Measurements from ENCODE around the gene AFG3L2.

Gene AFG3L2

DNA sequence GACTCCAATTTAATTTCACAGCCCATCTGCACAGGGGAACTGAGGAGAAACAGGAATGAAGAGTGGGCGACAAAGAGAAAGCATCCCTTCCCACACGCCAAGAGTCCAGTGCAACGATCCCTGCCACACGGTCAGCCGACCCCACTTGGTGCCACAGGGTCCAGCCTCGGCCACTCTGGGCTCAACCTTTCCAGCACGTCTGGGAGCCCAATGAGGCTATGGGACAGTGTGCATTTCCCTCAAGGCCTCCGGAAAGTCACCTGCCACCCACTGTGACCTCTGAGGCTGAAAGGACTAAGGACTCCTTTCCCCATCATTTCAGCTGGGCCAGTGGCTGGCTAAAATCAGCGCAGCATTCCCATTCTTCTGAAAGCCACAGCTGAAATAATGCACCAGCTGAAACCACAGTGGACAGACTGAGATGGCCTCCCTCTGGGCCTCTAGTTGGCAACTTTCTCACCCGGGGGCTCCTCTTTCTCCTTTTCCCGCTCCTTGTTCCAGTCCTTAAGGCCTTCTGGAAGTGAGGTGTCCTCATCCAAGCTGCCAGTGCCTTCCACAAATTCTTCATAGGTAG lies 47.8 kb downstream of the AFG3L2 start:
- TF ChIP-seq, protein P1, sequence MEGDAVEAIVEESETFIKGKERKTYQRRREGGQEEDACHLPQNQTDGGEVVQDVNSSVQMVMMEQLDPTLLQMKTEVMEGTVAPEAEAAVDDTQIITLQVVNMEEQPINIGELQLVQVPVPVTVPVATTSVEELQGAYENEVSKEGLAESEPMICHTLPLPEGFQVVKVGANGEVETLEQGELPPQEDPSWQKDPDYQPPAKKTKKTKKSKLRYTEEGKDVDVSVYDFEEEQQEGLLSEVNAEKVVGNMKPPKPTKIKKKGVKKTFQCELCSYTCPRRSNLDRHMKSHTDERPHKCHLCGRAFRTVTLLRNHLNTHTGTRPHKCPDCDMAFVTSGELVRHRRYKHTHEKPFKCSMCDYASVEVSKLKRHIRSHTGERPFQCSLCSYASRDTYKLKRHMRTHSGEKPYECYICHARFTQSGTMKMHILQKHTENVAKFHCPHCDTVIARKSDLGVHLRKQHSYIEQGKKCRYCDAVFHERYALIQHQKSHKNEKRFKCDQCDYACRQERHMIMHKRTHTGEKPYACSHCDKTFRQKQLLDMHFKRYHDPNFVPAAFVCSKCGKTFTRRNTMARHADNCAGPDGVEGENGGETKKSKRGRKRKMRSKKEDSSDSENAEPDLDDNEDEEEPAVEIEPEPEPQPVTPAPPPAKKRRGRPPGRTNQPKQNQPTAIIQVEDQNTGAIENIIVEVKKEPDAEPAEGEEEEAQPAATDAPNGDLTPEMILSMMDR (IDR thresholded peaks at IDR 0.05; ENCODE audit: control insufficient read depth, insufficient read depth, low read depth, low read length, missing control alignments) = no peak
- no peak overlapping the region for H3K4me3 ChIP-seq (ENCODE audit: control insufficient read depth, low read depth, low read length)
- DNase-seq (ENCODE audit: low read depth) = no peak

DNA sequence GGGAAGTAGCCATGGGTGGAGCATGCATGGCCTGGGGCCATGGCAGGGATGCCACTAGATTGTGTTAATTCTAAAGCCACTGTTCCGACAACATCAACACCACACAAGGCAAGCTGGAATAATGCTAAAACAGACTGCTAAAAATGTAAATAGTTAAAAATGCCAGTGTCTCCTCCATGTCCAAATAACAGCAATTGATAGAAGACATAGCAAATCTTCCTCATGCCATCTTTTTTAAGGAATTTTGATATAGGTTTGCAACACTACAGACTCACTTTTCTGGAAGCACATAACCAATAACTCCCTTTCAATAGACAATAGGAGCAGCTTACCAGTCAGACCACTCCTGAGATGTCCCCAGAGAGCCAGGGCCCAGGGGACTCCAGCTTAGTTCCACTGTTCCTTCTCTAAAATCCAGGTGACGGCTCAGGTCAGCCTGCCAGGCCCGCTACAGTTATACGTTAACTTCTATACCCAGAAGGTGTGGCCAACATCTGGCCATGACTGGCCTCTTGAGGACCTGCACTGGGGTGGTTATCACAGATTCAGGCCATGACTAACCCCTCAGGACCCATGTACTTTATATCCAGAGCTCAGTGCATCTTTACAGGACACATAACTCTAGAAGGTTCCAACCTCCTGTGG lies 48.7 kb downstream of the AFG3L2 start:
- TF ChIP-seq, protein P1 (IDR thresholded peaks at IDR 0.05; ENCODE audit: control insufficient read depth, insufficient read depth, low read depth, low read length, missing control alignments) = no peak
- no peak overlapping the region for H3K4me3 ChIP-seq (ENCODE audit: control insufficient read depth, low read depth, low read length)
- DNase-seq (ENCODE audit: low read depth) = no peak

DNA sequence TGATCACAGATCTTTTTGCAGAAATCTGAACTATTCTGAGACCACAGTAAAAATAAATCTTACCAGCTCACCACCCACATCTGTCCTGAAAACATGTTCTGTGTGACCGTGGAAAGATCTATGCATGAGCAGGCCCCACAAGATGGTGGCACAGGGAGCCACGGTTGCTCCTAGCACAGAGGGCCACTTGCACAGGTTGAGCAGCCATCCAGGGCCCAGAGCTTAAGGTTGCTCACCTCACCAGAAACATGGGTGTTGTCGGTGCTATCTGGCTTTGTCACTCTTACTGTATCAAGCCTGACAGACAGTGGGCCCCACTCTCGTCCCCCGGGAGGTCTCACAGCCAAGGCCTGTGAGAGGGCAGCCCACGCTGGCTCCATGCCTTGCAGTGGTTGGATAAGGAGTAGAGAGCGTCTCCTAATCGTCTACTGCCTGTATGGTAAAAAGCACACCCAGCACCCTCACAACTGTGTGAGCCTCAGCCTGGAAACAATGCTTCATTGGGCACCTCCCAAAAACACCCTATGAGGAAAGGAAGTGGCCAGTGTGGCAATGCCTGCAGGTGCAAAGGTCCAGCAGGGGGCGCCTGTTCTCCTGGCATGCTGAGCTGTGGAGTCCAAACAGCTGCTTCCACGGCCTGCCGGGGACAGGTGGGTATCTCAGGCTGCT lies 49.4 kb downstream of the AFG3L2 start:
- TF ChIP-seq, protein P1 (IDR thresholded peaks at IDR 0.05; ENCODE audit: control insufficient read depth, insufficient read depth, low read depth, low read length, missing control alignments) = peak; percentile 92
- no peak overlapping the region for H3K4me3 ChIP-seq (ENCODE audit: control insufficient read depth, low read depth, low read length)
- no peak for DNase-seq (ENCODE audit: low read depth)

DNA sequence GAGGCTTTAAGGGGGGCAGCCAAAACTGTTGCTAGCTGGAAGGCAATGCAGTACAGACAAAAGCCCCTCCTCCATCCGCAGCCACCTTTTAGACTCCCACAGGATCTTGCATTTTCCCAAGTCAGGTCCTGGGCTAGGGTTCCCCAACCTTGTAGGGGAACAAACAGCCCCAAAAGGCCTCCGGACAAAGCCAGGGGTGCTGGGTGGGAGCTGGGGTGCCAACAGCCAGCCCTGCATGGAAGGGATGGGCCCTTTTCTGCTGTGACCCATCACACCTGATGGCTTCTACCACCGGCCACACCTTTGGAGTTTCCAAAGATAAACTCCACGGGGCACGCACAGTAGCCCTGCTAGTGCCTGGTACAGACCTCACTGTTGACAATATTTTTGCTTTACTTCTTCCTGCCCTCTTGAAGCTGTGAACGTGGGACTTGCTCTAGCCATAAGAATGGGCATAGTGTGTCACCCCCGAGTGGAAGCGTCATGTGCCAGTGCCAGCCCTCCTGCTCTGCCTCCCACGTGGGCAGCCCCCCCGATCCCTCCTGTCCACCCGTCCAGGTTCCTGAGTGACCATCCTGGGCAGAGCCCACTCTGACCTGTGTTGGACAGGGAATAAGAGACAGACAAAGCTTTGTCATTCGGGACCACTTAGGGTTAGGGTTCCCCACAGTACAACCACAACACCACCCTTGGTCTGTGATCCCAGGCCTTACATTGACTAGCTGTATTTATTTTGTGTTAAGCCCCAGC lies 50.1 kb downstream of the AFG3L2 start:
- TF ChIP-seq, protein P1 (IDR thresholded peaks at IDR 0.05; ENCODE audit: control insufficient read depth, insufficient read depth, low read depth, low read length, missing control alignments) = no peak
- DNase-seq (ENCODE audit: low read depth) = no peak
- no peak overlapping the region for H3K4me3 ChIP-seq (ENCODE audit: control insufficient read depth, low read depth, low read length)

DNA sequence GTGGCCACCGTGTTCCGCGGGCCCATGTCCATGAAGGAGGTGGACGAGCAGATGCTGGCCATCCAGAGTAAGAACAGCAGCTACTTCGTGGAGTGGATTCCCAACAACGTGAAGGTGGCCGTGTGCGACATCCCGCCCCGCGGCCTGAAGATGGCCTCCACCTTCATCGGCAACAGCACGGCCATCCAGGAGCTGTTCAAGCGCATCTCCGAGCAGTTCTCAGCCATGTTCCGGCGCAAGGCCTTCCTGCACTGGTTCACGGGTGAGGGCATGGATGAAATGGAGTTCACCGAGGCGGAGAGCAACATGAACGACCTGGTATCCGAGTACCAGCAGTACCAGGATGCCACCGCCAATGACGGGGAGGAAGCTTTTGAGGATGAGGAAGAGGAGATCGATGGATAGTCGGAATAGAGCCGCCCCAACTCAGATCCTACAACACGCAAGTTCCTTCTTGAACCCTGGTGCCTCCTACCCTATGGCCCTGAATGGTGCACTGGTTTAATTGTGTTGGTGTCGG lies 51.2 kb downstream of the AFG3L2 start:
- TF ChIP-seq, protein P1 (IDR thresholded peaks at IDR 0.05; ENCODE audit: control insufficient read depth, insufficient read depth, low read depth, low read length, missing control alignments) = no peak
- H3K4me3 ChIP-seq (ENCODE audit: control insufficient read depth, low read depth, low read length) = no peak overlapping the region
- DNase-seq (ENCODE audit: low read depth) = no peak

DNA sequence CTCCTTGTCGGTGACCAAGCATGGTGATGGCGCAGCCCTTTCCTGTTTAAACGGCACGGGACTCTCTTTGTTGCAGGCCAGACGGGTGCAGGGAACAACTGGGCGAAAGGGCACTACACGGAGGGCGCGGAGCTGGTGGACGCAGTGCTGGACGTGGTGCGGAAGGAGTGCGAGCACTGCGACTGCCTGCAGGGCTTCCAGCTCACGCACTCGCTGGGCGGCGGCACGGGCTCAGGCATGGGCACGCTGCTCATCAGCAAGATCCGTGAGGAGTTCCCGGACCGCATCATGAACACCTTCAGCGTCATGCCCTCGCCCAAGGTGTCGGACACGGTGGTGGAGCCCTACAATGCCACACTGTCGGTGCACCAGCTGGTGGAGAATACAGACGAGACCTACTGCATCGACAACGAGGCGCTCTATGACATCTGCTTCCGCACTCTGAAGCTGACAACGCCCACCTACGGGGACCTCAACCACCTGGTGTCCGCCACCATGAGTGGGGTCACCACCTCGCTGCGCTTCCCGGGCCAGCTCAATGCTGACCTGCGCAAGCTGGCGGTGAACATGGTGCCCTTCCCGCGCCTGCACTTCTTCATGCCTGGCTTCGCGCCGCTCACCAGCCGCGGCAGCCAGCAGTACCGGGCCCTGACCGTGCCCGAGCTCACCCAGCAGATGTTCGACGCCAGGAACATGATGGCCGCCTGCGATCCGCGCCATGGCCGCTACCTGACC lies 51.9 kb downstream of the AFG3L2 start:
- DNase-seq (ENCODE audit: low read depth) = no peak
- H3K4me3 ChIP-seq (ENCODE audit: control insufficient read depth, low read depth, low read length) = no peak overlapping the region
- TF ChIP-seq, protein P1 (IDR thresholded peaks at IDR 0.05; ENCODE audit: control insufficient read depth, insufficient read depth, low read depth, low read length, missing control alignments) = no peak

All from AG09309 (cell line).